PC-9 (cell line): ENCODE measurements around the gene C20orf204. TPM values are rescaled to one million over a fixed set of nuclear protein-coding genes. Genes with fewer than 3 reads are reported as not detected.

Experiments
- BruUV-seq: library from RNA; stranded (reverse); fragments of 400-500 nt; replicated peaks from 2 replicates; lab custom pipeline; 2021; lab: Mats Ljungman, UMichigan
- CTCF ChIA-PET: fragments of 300-600 bp; sonication (Branson Sonifier 250); formaldehyde crosslinking; loops from one replicate; lab custom pipeline; 2022; ENCODE audit warnings: antibody characterized with exemption; lab: Charles Lee
- POLR2A ChIA-PET: fragments of 300-600 bp; sonication (Branson Sonifier 250); formaldehyde crosslinking; loops from one replicate; lab custom pipeline; 2022; ENCODE audit warnings: antibody characterized with exemption; ENCODE audit not compliant: unreplicated experiment; lab: Charles Lee
- DNase-seq, 2 experiments: peaks; one replicate each; pipeline versions ENCODE4 v3.0.0 to v3.0.0-alpha.2; 2015 to 2022; ENCODE audit warnings: mixed read lengths in 1 of 2
- H2AFZ ChIP-seq: fragments of 200-600 bp; sonication (generic); 2 replicates; pipeline ENCODE4 v1.8.1; 2017; ENCODE audit warnings: antibody characterized with exemption
- H3F3A ChIP-seq: fragments of 200-600 bp; sonication (generic); 2 replicates; pipeline ENCODE4 v1.8.1; 2017; ENCODE audit warnings: antibody characterized with exemption, mild to moderate bottlenecking, low read depth; ENCODE audit not compliant: insufficient read depth
- H3K27ac ChIP-seq: fragments of 200-600 bp; sonication (generic); 2 replicates; pipeline ENCODE4 v1.6.1; 2016; ENCODE audit warnings: mixed run types
- H3K27me3 ChIP-seq: fragments of 200-600 bp; sonication (generic); 2 replicates; pipeline ENCODE4 v1.6.1; 2016; ENCODE audit warnings: low read depth, mixed run types; ENCODE audit not compliant: insufficient read depth
- H3K36me3 ChIP-seq: fragments of 200-600 bp; sonication (generic); 2 replicates; pipeline ENCODE4 v1.6.1; 2016; ENCODE audit warnings: low read depth, mixed run types
- H3K4me1 ChIP-seq: fragments of 200-600 bp; sonication (generic); replicated peaks from 2 replicates; pipeline ENCODE4 v1.6.1; 2016; ENCODE audit warnings: mixed run types; ENCODE audit not compliant: insufficient read depth
- H3K4me2 ChIP-seq: fragments of 200-600 bp; sonication (generic); 2 replicates; pipeline ENCODE4 v1.6.1; 2017; ENCODE audit warnings: mixed run types
- H3K4me3 ChIP-seq: fragments of 200-600 bp; sonication (generic); 2 replicates; pipeline ENCODE4 v1.6.1; 2016; ENCODE audit warnings: mixed run types
- H3K79me2 ChIP-seq: fragments of 200-600 bp; sonication (generic); 2 replicates; pipeline ENCODE4 v1.6.1; 2017; ENCODE audit warnings: low read depth, mixed run types
- H3K9me2 ChIP-seq: fragments of 200-600 bp; sonication (generic); 2 replicates; pipeline ENCODE4 v1.8.1; 2017; ENCODE audit warnings: mild to moderate bottlenecking; ENCODE audit not compliant: insufficient read depth
- H3K9me3 ChIP-seq: fragments of 200-600 bp; sonication (generic); 2 replicates; pipeline ENCODE4 v1.8.1; 2016; ENCODE audit warnings: low read depth; ENCODE audit not compliant: insufficient read depth
- H4K20me1 ChIP-seq: fragments of 200-600 bp; sonication (generic); 2 replicates; pipeline ENCODE4 v1.8.1; 2017; ENCODE audit not compliant: insufficient read depth
- EZH2 ChIP-seq: fragments of 200-600 bp; sonication (generic); IDR thresholded peaks from 2 replicates; pipeline ENCODE4 v1.8.0; 2017; ENCODE audit warnings: antibody characterized with exemption, low read depth
- intact Hi-C: fragments of 100-400 bp; cut with micrococcal nuclease; formaldehyde crosslinking; loops from one replicate; pipeline ENCODE4 v1.10.0; 2022; ENCODE audit not compliant: unreplicated experiment
- total RNA-seq: library from RNA; stranded (reverse); gene quantifications from 2 replicates; pipeline ENCODE4 v1.2.3, GENCODE V29; 2021
- TF ChIP-seq, protein P1 (sequence below): fragments of 200-600 bp; sonication (generic); conservative IDR thresholded peaks from 2 replicates; pipeline ENCODE4 v1.6.1; 2017; ENCODE audit warnings: mixed run types, antibody characterized with exemption, mild to moderate bottlenecking, moderate library complexity

The C20orf204 gene
- total RNA-seq, 1 experiment from 2014 or later: 3.8 TPM

DNA sequence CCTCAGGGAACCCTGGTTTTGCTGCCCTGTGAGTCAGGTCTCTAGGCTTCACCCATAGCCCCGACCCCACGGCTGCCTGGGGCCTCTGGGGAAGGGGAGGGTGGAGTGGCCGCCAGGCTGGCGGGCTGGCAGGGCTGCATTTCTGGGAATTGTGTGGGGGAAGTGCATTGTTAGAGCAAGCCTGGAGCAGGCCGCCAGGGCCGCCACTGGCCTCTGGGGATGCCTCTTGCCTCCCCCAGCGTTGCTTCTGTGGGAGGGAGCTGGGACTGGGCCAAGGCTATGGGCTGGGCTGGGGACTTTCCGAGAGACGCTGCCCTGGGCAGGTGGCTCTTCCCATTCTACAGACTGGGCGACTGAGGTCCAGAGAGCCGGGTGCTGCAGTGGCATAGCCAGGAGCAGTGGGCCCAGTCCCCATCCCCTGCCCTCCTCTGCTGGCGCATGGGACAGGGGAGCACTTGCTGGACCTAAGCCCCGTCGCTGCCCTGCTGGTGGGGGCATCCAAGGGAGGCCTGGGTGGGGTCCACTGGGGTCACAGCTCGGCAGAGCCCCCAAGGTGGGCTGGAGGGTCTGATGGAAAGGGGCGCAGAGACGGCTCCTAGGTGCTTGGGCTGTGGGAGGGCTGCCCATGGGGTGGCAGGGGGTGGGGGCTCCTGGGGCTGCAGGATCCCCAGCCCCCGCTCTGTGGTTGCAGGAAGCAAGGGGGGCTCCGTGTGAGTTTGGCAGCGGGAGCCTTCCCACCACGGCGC, 20.1 kb downstream of the C20orf204 start:
- Histone ChIP-seq H3K4me3 (no peak overlapping the region), H2AFZ (no peak overlapping the region), H3K9me2 (no peaks in the 10 kb centered on the region), H3F3A (peaks cover 25% of the 10 kb centered on the region; the same call in 1 of the 2 replicates), H4K20me1 (no peaks in the 10 kb centered on the region), H3K4me1 (peaks cover 14% of the 10 kb centered on the region), H3K27me3 (peaks cover 15% of the 10 kb centered on the region; the same call in 1 of the 2 replicates), H3K4me2 (no peak overlapping the region), H3K27ac (no peak overlapping the region), H3K79me2 (no peaks in the 10 kb centered on the region), H3K9me3 (no peaks in the 10 kb centered on the region), H3K36me3 (no peaks in the 10 kb centered on the region)
- intact Hi-C loops: loop anchor here (5.0 kb wide), 2 partner anchors 519 to 619 kb away; partner anchors contain the start of gene PTK6
- peak in 1 of 2 experiments; percentile 65 for DNase-seq
- TF ChIP-seq EZH2: no peak
- TF ChIP-seq, protein P1, sequence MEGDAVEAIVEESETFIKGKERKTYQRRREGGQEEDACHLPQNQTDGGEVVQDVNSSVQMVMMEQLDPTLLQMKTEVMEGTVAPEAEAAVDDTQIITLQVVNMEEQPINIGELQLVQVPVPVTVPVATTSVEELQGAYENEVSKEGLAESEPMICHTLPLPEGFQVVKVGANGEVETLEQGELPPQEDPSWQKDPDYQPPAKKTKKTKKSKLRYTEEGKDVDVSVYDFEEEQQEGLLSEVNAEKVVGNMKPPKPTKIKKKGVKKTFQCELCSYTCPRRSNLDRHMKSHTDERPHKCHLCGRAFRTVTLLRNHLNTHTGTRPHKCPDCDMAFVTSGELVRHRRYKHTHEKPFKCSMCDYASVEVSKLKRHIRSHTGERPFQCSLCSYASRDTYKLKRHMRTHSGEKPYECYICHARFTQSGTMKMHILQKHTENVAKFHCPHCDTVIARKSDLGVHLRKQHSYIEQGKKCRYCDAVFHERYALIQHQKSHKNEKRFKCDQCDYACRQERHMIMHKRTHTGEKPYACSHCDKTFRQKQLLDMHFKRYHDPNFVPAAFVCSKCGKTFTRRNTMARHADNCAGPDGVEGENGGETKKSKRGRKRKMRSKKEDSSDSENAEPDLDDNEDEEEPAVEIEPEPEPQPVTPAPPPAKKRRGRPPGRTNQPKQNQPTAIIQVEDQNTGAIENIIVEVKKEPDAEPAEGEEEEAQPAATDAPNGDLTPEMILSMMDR: no peak
- POLR2A ChIA-PET: interaction anchor here (0.7 kb wide), 1 partner anchor 398 kb away, joined by 3 read pairs; no protein-coding TSS in a partner anchor
- BruUV-seq: no TSS peak
- CTCF ChIA-PET: interaction anchor here (0.6 kb wide), 1 partner anchor 76 kb away, joined by 3 read pairs; no protein-coding TSS in a partner anchor

DNA sequence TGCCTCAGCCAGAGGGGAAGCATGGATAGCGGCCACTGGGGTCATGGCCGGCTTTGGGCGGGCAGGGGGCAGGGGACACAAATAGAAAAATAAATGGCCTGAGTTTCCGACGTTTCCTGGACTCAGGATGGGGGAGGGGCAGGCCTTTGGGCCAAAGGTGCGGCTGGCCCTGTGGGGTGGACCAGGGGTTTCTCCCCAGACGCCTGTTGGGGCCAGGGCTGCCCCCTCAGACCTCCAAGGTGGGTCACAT, 20.6 kb downstream of the C20orf204 start:
- no peak overlapping the region for H2AFZ ChIP-seq
- peaks cover 25% of the 10 kb centered on the region; the same call in 1 of the 2 replicates for H3F3A ChIP-seq
- BruUV-seq: no TSS peak
- no peak overlapping the region for H3K27ac ChIP-seq
- H3K4me1 ChIP-seq: peaks cover 14% of the 10 kb centered on the region
- no peaks in the 10 kb centered on the region for H3K36me3 ChIP-seq
- ChIA-PET CTCF (interaction anchor here (0.6 kb wide), 1 partner anchor 76 kb away, joined by 3 read pairs; no protein-coding TSS in a partner anchor), POLR2A (no interaction called here)
- 0 out of 2 replicates have a peak, but pooled peaks cover 13% of the 10 kb centered on the region for H3K27me3 ChIP-seq
- intact Hi-C loops: loop anchor here (5.0 kb wide), 2 partner anchors 519 to 619 kb away; partner anchors contain the start of gene PTK6
- no peaks in the 10 kb centered on the region for H4K20me1 ChIP-seq
- no peak for DNase-seq
- H3K9me3 ChIP-seq: no peaks in the 10 kb centered on the region
- no peak overlapping the region for H3K4me2 ChIP-seq
- no peaks in the 10 kb centered on the region for H3K79me2 ChIP-seq
- no peak for TF ChIP-seq EZH2
- TF ChIP-seq, protein P1: no peak
- no peaks in the 10 kb centered on the region for H3K9me2 ChIP-seq
- no peak overlapping the region for H3K4me3 ChIP-seq

DNA sequence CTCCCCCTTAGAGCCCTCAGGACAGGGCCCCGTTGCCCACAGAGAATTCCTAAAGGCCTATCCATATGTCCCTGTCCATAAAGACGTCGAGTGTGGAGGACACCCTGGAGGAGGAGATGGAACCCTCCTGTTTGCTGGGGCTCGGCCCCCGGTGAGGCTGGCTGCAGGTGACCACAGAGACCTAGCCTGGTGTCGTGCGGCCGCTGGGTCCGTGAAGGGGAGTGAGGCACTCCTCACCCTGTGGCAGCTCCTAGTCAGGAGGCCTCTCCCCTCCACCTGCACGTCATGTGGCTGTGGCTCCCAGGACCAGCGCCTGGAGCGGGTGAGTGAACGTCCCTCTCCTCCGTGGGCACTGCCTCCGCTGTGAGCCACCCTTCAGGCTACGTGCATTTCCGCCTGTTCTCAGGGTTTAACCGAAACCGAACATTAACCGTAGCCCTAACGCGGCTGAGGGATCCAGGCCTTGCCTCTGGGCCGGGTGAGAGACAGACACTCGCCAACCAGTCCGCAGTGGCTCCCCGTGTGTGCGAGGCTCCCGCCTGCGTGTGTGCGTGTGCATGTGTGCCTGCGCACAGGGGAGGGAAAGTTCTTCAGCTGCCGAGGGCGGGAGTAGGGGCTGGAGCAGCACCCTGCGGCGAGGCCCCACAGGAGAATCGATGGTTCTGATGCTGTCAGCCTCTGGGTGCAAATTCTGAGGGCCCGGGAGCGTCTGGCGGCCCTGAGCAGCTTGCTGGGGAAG, 21.1 kb downstream of the C20orf204 start:
- ChIA-PET CTCF (no interaction called here), POLR2A (no interaction called here)
- TF ChIP-seq EZH2: no peak
- TF ChIP-seq, protein P1: no peak
- Histone ChIP-seq H3K36me3 (no peaks in the 10 kb centered on the region), H3K27me3 (0 out of 2 replicates have a peak, but pooled peaks cover 8% of the 10 kb centered on the region), H3K79me2 (no peaks in the 10 kb centered on the region), H2AFZ (no peak overlapping the region), H3K9me3 (no peaks in the 10 kb centered on the region), H3F3A (peaks cover 25% of the 10 kb centered on the region; the same call in 1 of the 2 replicates), H3K4me3 (no peak overlapping the region), H3K27ac (no peak overlapping the region), H3K9me2 (no peaks in the 10 kb centered on the region), H4K20me1 (no peaks in the 10 kb centered on the region), H3K4me1 (peaks cover 16% of the 10 kb centered on the region), H3K4me2 (no peak overlapping the region)
- intact Hi-C loops: loop anchor here (5.0 kb wide), 2 partner anchors 520 to 620 kb away; partner anchors contain the start of gene PTK6
- BruUV-seq: no TSS peak
- DNase-seq: no peak
